ENCODE data around the gene SNAPC3.

The SNAPC3 gene

DNA sequence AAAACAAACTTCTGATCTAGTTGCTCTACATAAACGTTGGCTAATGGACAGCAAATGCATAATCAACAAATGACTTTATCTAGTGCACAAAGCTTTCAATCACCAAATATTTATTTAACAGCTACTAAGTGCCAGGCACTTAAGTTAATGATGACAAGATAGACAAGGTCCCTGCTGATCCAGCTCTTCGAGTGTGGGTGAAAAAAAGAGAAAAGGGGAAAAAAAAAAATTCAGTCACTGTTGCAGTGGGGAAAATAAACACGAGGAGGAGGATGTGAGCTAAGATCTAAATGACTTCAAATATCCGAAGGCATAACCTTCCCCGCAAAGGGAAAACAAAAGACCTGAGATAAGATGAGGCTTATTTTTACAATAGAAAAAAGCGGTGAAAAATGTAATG, 78.5 kb downstream of the SNAPC3 start:
- H2AFZ ChIP-seq (ENCODE audit: low read length) = no peak overlapping the region
- H3K79me2 ChIP-seq (ENCODE audit: insufficient read depth, low read length) = peaks cover 46% of the 10 kb centered on the region
- no peaks in the 10 kb centered on the region for H3K27me3 ChIP-seq (ENCODE audit: insufficient read depth, low read length)
- no peaks in the 10 kb centered on the region for H3F3A ChIP-seq (ENCODE audit: insufficient read depth, low read length)
- no peak overlapping the region for H3K27ac ChIP-seq (ENCODE audit: low read depth, low read length, poor library complexity, severe bottlenecking)
- H3K9me3 ChIP-seq (ENCODE audit: low read length) = 0 out of 2 replicates have a peak, but pooled peaks cover 2% of the 10 kb centered on the region
- no peak for TF ChIP-seq CTCF (IDR thresholded peaks at IDR 0.05; ENCODE audit: low read length)
- no peak for TF ChIP-seq EZH2 (IDR thresholded peaks at IDR 0.05; ENCODE audit: borderline replicate concordance, low read length)
- H3K4me2 ChIP-seq (ENCODE audit: low read length) = no peak overlapping the region
- no peaks in the 10 kb centered on the region for H4K20me1 ChIP-seq (ENCODE audit: insufficient read depth, low read length)
- no peaks in the 10 kb centered on the region for H3K9me2 ChIP-seq (ENCODE audit: low read depth, low read length)
- H3K9ac ChIP-seq (ENCODE audit: low read length) = no peak overlapping the region
- peaks cover 5% of the 10 kb centered on the region for H3K4me1 ChIP-seq (ENCODE audit: insufficient read depth, low read length, severe bottlenecking)
- H3K36me3 ChIP-seq (ENCODE audit: insufficient read depth, low read length) = peaks cover 92% of the 10 kb centered on the region
- no peak overlapping the region for H3K4me3 ChIP-seq (ENCODE audit: low read depth, low read length, poor library complexity, severe bottlenecking)

GRCh38 chr9:15501803-15502202, 79.1 kb downstream of the SNAPC3 start:
- H3K27me3 ChIP-seq (ENCODE audit: insufficient read depth, low read length) = no peaks in the 10 kb centered on the region
- peaks cover 46% of the 10 kb centered on the region for H3K79me2 ChIP-seq (ENCODE audit: insufficient read depth, low read length)
- peaks cover 92% of the 10 kb centered on the region for H3K36me3 ChIP-seq (ENCODE audit: insufficient read depth, low read length)
- 0 out of 2 replicates have a peak, but pooled peaks cover 2% of the 10 kb centered on the region for H3K9me3 ChIP-seq (ENCODE audit: low read length)
- H4K20me1 ChIP-seq (ENCODE audit: insufficient read depth, low read length) = no peaks in the 10 kb centered on the region
- no peak overlapping the region for H3K27ac ChIP-seq (ENCODE audit: low read depth, low read length, poor library complexity, severe bottlenecking)
- H3K4me1 ChIP-seq (ENCODE audit: insufficient read depth, low read length, severe bottlenecking) = peaks cover 11% of the 10 kb centered on the region
- no peak overlapping the region for H3K4me2 ChIP-seq (ENCODE audit: low read length)
- no peaks in the 10 kb centered on the region for H3K9me2 ChIP-seq (ENCODE audit: low read depth, low read length)
- H3K9ac ChIP-seq (ENCODE audit: low read length) = no peak overlapping the region
- H3K4me3 ChIP-seq (ENCODE audit: low read depth, low read length, poor library complexity, severe bottlenecking) = no peak overlapping the region
- TF ChIP-seq EZH2 (IDR thresholded peaks at IDR 0.05; ENCODE audit: borderline replicate concordance, low read length) (no peak), CTCF (IDR thresholded peaks at IDR 0.05; ENCODE audit: low read length) (no peak)
- no peak overlapping the region for H2AFZ ChIP-seq (ENCODE audit: low read length)
- H3F3A ChIP-seq (ENCODE audit: insufficient read depth, low read length) = no peaks in the 10 kb centered on the region

DNA sequence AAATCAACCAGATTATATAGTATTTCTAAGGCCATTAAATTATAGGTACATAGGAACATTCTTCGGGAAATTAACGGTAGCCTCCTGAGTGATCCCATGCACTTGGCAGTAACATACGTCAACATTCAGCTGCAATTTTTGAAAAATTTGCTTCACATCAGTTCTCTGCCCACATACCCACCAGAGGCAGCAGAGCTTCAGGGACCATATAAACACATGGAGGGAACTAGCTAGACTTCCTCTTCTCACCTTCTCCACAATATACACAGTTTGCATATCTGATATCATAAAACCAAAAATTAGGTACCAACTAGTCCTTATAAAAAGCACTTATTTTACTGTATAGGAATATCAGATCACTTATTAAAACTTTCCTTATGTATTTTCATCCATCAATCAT, 83.2 kb downstream of the SNAPC3 start:
- no peaks in the 10 kb centered on the region for H4K20me1 ChIP-seq (ENCODE audit: insufficient read depth, low read length)
- H3K4me2 ChIP-seq (ENCODE audit: low read length) = no peak overlapping the region
- H3K36me3 ChIP-seq (ENCODE audit: insufficient read depth, low read length) = peaks cover 71% of the 10 kb centered on the region
- H2AFZ ChIP-seq (ENCODE audit: low read length) = no peak overlapping the region
- H3K9me2 ChIP-seq (ENCODE audit: low read depth, low read length) = no peaks in the 10 kb centered on the region
- peaks cover 58% of the 10 kb centered on the region for H3K79me2 ChIP-seq (ENCODE audit: insufficient read depth, low read length)
- H3K9ac ChIP-seq (ENCODE audit: low read length) = no peak overlapping the region
- no peaks in the 10 kb centered on the region for H3K9me3 ChIP-seq (ENCODE audit: low read length)
- no peak for TF ChIP-seq EZH2 (IDR thresholded peaks at IDR 0.05; ENCODE audit: borderline replicate concordance, low read length)
- peak; percentile 25; the same call in 1 of the 2 replicates for TF ChIP-seq CTCF (IDR thresholded peaks at IDR 0.05; ENCODE audit: low read length)
- H3F3A ChIP-seq (ENCODE audit: insufficient read depth, low read length) = no peaks in the 10 kb centered on the region
- no peak overlapping the region for H3K4me3 ChIP-seq (ENCODE audit: low read depth, low read length, poor library complexity, severe bottlenecking)
- peaks cover 34% of the 10 kb centered on the region for H3K4me1 ChIP-seq (ENCODE audit: insufficient read depth, low read length, severe bottlenecking)
- H3K27ac ChIP-seq (ENCODE audit: low read depth, low read length, poor library complexity, severe bottlenecking) = no peak overlapping the region
- H3K27me3 ChIP-seq (ENCODE audit: insufficient read depth, low read length) = no peaks in the 10 kb centered on the region

Data from OCI-LY1 (cell line).